ENCODE results near the gene GATA1. TPM values are rescaled to one million over a fixed set of nuclear protein-coding genes. Genes with fewer than 3 reads are reported as not detected.
A peak's percentile ranks its signal among the peaks of the same experiment; 100 is the strongest.

GATA1 gene
- total RNA-seq, 1 donor from 2014 or later = 1.2 TPM

DNA sequence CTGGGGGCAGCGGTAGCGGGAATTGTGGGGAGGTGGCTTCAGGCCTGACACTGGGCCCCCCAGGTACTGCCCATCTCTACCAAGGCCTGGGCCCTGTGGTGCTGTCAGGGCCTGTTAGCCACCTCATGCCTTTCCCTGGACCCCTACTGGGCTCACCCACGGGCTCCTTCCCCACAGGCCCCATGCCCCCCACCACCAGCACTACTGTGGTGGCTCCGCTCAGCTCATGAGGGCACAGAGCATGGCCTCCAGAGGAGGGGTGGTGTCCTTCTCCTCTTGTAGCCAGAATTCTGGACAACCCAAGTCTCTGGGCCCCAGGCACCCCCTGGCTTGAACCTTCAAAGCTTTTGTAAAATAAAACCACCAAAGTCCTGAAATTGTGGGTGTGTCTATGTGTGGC, 7.5 kb downstream of the GATA1 start:
- Histone ChIP-seq H3K36me3 (no peaks in the 10 kb centered on the region), H3K4me1 (no peaks in the 10 kb centered on the region), H3K9me3 (no peaks in the 10 kb centered on the region), H3K27ac (no peak overlapping the region), H3K4me3 (no peak overlapping the region), H3K27me3 (ENCODE audit: low read depth) (no peaks in the 10 kb centered on the region)
- ATAC-seq (no peak), DNase-seq (no peak)
- TF ChIP-seq, protein P1, sequence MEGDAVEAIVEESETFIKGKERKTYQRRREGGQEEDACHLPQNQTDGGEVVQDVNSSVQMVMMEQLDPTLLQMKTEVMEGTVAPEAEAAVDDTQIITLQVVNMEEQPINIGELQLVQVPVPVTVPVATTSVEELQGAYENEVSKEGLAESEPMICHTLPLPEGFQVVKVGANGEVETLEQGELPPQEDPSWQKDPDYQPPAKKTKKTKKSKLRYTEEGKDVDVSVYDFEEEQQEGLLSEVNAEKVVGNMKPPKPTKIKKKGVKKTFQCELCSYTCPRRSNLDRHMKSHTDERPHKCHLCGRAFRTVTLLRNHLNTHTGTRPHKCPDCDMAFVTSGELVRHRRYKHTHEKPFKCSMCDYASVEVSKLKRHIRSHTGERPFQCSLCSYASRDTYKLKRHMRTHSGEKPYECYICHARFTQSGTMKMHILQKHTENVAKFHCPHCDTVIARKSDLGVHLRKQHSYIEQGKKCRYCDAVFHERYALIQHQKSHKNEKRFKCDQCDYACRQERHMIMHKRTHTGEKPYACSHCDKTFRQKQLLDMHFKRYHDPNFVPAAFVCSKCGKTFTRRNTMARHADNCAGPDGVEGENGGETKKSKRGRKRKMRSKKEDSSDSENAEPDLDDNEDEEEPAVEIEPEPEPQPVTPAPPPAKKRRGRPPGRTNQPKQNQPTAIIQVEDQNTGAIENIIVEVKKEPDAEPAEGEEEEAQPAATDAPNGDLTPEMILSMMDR (IDR thresholded peaks at IDR 0.05) = no peak
- intact Hi-C loops (cut with DNase I) = no loop called here

DNA sequence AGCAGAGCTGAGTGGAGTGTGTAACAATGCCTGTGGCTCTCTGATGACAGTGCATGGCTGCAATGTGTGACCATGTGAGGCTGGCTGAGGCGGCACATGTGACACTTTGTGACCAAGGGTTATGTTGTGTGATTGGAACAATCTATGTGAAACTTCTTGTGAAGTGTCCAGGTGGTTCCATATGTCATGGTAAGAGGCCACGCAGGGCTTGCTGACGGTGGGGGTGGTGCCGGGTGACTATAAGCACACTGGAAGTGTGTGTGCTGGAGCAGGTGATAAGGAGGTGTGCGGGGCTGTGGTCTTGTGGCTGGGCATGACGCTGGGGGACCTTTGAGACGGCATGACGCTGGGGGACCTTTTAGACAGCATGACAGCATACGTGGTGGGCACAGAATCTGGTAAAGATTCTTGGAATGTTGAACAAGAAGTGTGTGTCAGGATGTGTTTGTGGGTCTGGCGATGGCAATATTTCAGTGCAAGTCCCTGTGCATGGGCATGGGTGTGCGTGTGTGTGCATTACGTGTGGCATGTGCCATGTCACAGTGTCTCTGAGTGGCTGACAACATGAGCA, 8.0 kb downstream of the GATA1 start:
- intact Hi-C loops (cut with DNase I) = no loop called here
- Histone ChIP-seq H3K27me3 (ENCODE audit: low read depth) (no peaks in the 10 kb centered on the region), H3K4me1 (no peaks in the 10 kb centered on the region), H3K36me3 (no peaks in the 10 kb centered on the region), H3K4me3 (no peak overlapping the region), H3K9me3 (no peaks in the 10 kb centered on the region), H3K27ac (no peak overlapping the region)
- TF ChIP-seq, protein P1 (IDR thresholded peaks at IDR 0.05) = no peak
- DNase-seq (no peak), ATAC-seq (no peak)

DNA sequence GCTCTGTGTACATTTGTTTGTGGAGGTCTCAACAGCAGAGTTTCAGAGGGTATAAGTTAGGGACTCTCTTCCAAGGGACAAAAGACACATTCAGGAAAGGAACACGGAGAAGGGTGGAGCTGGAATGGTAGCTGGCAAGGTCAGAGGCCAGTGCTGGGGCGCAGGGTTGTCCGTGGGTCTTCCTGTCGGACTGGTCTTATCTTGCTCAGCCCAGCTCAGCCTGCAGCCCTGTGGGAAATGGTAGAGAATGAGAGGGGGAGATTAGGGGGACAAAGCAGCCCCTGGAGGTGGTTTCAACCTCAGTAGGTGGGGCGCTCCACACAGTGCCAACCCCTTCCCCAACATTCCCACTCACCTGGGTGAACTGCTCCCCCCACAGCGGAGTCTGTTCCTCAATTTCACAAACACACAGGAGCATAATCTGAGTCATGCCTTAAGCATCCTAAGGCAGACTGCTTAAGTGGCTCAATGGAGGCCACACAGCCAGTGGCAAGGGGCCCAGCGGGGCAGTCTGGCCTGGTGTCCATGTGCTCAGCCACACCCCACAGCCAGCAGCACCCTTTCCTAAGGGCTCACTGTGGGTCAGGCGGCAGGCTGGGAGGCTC, 8.6 kb downstream of the GATA1 start:
- H3K9me3 ChIP-seq = no peaks in the 10 kb centered on the region
- no peaks in the 10 kb centered on the region for H3K4me1 ChIP-seq
- ATAC-seq (peak; percentile 91 to 93), DNase-seq (peak; percentile 72)
- H3K27ac ChIP-seq = peak overlapping the region; percentile 18
- no peak overlapping the region for H3K4me3 ChIP-seq
- intact Hi-C loops (cut with DNase I) = no loop called here
- H3K27me3 ChIP-seq (ENCODE audit: low read depth) = no peaks in the 10 kb centered on the region
- TF ChIP-seq, protein P1 (IDR thresholded peaks at IDR 0.05) = no peak
- no peaks in the 10 kb centered on the region for H3K36me3 ChIP-seq

DNA sequence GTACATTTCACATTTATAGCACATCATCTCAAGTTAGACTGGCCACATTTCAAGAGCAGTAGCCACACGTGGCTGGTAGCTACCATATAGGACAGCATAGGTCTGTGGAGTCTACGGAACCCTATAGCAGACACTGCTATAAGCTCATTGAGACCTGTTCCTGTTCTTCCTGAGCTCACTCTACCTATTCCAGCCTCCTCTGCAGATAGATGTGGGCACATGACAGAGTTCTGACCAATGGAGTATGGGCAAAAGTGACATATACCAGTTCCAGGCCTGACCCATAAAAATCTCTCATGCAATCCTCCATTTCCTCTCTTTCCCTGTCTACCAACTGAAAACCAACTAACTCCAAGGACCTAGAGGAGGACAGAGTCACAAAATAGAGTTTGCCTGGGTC, 11.9 kb downstream of the GATA1 start:
- Histone ChIP-seq H3K27ac (no peak overlapping the region), H3K36me3 (no peaks in the 10 kb centered on the region), H3K4me3 (no peak overlapping the region), H3K9me3 (no peaks in the 10 kb centered on the region), H3K27me3 (ENCODE audit: low read depth) (no peaks in the 10 kb centered on the region), H3K4me1 (peaks cover 5% of the 10 kb centered on the region)
- ATAC-seq (no peak), DNase-seq (no peak)
- TF ChIP-seq, protein P1 (IDR thresholded peaks at IDR 0.05) = no peak
- intact Hi-C loops (cut with DNase I) = no loop called here

DNA sequence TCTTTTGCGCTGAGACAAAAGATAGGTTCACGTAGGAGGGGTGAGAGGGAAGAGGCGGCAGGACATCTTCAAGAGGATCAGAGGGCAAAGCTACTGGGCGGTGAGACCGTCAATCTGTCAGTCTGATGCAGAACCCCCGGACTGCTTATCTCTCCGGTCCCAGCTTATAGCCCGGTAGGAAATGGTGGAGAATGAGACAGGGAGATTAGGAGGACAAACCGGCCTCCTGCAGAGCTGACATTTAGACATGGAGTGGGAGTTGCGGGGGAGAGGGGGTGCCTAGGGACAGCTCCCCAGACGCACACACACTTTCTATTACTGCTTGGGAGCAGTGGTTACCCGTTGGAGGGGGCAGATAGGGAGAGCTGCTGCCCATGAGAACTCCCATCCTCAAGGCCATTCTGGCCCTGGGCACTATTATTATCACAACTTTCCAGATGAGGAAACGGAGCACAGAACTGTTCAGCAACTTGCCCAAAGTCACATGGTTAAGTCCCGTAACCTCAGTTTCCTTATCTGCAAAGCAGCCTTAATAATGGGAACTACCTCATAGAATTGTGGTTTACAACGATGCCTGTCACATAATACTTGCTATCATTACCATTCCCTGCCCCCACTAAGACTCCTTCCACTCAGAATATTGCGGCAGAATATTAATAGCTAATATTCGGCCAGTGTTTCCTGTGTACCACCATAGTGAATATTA, 14.3 kb downstream of the GATA1 start:
- intact Hi-C loops (cut with DNase I) = no loop called here
- ATAC-seq (no peak), DNase-seq (no peak)
- no peaks in the 10 kb centered on the region for H3K9me3 ChIP-seq
- no peaks in the 10 kb centered on the region for H3K27me3 ChIP-seq (ENCODE audit: low read depth)
- peaks cover 3% of the 10 kb centered on the region for H3K36me3 ChIP-seq
- H3K4me3 ChIP-seq = peak overlapping the region; percentile 62
- H3K27ac ChIP-seq = peak overlapping the region; percentile 95
- TF ChIP-seq, protein P1 (IDR thresholded peaks at IDR 0.05) = no peak
- H3K4me1 ChIP-seq = peaks cover 5% of the 10 kb centered on the region

All from lower lobe of right lung (tissue), 2 donors.